Aorta (tissue), 5 donors: ENCODE results near the gene TOGARAM2. TPM values are rescaled to one million over a fixed set of nuclear protein-coding genes. Genes with fewer than 3 reads are reported as not detected.
"Not testable (repeated sequence)": the region's sequence is repeated elsewhere in the genome, so short reads cannot be mapped to it uniquely, and the experiment has no call there.

Source experiments
- ATAC-seq: fragments of 200-7000 bp; cut with Tn5 transposase; one replicate; pipeline ENCODE4 v1.9.1; 2022; ENCODE audit warnings: moderate library complexity; ENCODE audit not compliant: low FRiP score
- DNase-seq, 2 donors: peaks; one replicate each; pipeline ENCODE4 v3.0.0-alpha.2; 2020
- H3K27ac ChIP-seq, 2 donors: one replicate each; pipeline ENCODE4 v1.5.1; 2013; ENCODE audit warnings: low read length in 2 of 2, mild to moderate bottlenecking in 2 of 2, moderate library complexity in 2 of 2, control low read depth in 1 of 2, inconsistent platforms in 1 of 2, low read depth in 1 of 2
- H3K27me3 ChIP-seq, 2 donors: one replicate each; pipeline ENCODE4 v1.6.1; 2013; ENCODE audit warnings: control low read depth in 1 of 2, low read length in 1 of 2, mild to moderate bottlenecking in 1 of 2, moderate library complexity in 1 of 2; ENCODE audit not compliant: insufficient read depth in 2 of 2, control insufficient read depth in 1 of 2
- H3K36me3 ChIP-seq, 2 donors: one replicate each; pipeline ENCODE4 v1.6.1; 2013; ENCODE audit warnings: control low read depth in 1 of 2, low read length in 1 of 2, mild to moderate bottlenecking in 1 of 2; ENCODE audit not compliant: insufficient read depth in 2 of 2, control insufficient read depth in 1 of 2
- H3K4me1 ChIP-seq, 2 donors: one replicate each; pipeline ENCODE4 v1.6.1; 2013; ENCODE audit warnings: low read length in 2 of 2, control low read depth in 1 of 2, mild to moderate bottlenecking in 1 of 2, moderate library complexity in 1 of 2; ENCODE audit not compliant: insufficient read depth in 2 of 2, control insufficient read depth in 1 of 2
- H3K4me3 ChIP-seq, 2 donors: one replicate each; pipeline ENCODE4 v1.5.1; 2013; ENCODE audit warnings: low read length in 2 of 2, control low read depth in 1 of 2, mild to moderate bottlenecking in 1 of 2
- H3K9me3 ChIP-seq: one replicate; pipeline ENCODE4 v1.6.1; 2013; ENCODE audit warnings: mild to moderate bottlenecking, low read length; ENCODE audit not compliant: control insufficient read depth
- WGBS, 2 donors: extraction: QIAGEN DNeasy Blood & Tissue Kit; methylation state at CpG; one replicate each; pipeline ENCODE4 v1.1.7; 2013; 5-methylcytosine and 5-hydroxymethylcytosine counted together
- intact Hi-C, 2 donors: fragments of 100-400 bp; cut with DNase I; formaldehyde crosslinking; loops; one replicate each; pipeline versions ENCODE4 v1.14.2 to v1.15.0; 2022
- polyA plus RNA-seq, 2 donors: library from polyadenylated mRNA; stranded (reverse); fragments of 200-250 nt; gene quantifications; one replicate each; pipeline ENCODE4 v1.2.3, GENCODE V29; 2013
- total RNA-seq, 2 donors: library from RNA; stranded (reverse); fragmentation: NEBNext Ultra II Directional; extraction: Animal tissue kit (Norgen Biotek cat#: 25700); gene quantifications; one replicate each; pipeline ENCODE4 v1.2.1, GENCODE V29; 2021
- donor health status: healthy with polysubstance abuse.
- donor health status: Bipolar disorder and iron deficiency.
- donor health status: DM: no; HTN: no; CAD: no.
- donor health status: DM: no; HTN: no; CAD: no.
- donor health status: DM: yes; HTN: yes; CAD: no.

The TOGARAM2 gene
- total and polyA plus RNA-seq, 4 donors, result 0.50 to 2.2 (median 0.71) TPM

DNA sequence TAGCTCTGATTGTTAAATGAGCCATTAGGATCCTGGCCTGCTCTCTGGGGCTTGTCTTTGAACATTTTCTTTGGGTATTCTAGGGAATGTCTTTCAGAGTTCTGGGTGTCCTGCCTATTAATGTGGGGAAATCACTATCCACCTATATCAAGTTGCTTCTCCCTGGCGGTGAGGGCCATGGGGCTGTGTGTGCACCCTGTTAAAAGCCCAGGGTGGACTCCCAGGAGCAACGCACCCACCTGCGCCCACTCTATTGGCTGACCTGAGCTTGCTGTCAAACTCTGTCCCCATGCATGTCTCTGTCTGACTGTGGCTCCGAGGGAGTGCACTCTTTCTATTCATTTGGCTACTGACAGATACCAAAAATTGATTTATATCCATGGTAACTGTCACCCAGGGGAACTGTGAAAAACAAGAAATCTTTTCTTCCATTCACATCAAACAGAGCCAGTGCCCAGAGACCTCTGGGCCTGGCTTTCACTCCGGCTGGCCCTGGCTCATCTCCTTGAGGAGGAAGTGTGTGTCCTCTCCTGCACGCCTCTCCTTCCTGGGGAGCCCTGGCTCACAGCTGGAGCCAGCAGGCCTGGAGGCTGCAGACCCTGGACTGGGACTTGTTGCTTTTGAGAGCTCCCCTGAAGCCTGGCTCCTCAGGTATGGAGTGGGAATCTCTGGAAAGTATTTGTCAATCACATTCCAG, 10.5 kb upstream of the TOGARAM2 start:
- no peaks in the 10 kb centered on the region for H3K27me3 ChIP-seq
- H3K9me3 ChIP-seq, result peaks cover 2% of the 10 kb centered on the region
- intact Hi-C loops, result no loop called here
- H3K27ac ChIP-seq, result no peak overlapping the region
- 86 to 87% methylated on average over 6 of the region's 6 CpGs for WGBS, 2 donors
- no peak for DNase-seq
- H3K4me1 ChIP-seq, result no peaks in the 10 kb centered on the region
- H3K4me3 ChIP-seq, result no peak overlapping the region
- H3K36me3 ChIP-seq, result no peaks in the 10 kb centered on the region
- no peak for ATAC-seq

DNA sequence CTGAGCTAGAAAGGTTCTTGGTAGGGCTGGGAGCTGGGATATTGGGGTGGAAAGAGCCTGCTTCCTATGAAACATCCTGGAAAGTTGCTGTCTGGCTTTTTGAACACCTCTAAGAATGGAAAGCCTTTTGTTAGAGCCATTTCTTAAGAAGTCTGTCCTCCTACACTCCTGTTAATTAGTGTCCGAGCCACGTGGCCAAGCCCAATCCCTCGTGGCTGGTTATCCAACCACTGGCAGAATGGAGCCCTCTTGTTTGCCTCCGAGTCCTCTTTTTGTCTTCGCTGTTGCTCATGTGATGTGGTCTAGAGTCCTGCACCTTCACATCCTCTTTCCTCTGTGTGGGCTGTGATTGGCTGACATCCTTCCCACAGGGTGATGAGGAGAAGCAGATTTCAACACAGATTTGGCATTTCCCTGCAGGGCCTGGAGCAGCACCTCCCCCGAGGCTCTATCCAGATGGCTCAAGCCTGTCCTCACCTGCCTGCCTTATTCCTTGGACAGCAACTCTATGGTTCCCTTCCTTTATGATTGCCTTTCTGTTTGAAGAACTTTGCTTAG, 8.2 kb upstream of the TOGARAM2 start:
- Histone ChIP-seq H3K36me3 (no peaks in the 10 kb centered on the region), H3K9me3 (peaks cover 2% of the 10 kb centered on the region), H3K27me3 (no peaks in the 10 kb centered on the region), H3K4me3 (no peak overlapping the region), H3K4me1 (no peaks in the 10 kb centered on the region), H3K27ac (no peak overlapping the region)
- intact Hi-C loops, result no loop called here
- DNase-seq (no peak), ATAC-seq (no peak)
- WGBS, 2 donors, result 82 to 83% methylated on average over 6 of the region's 6 CpGs

DNA sequence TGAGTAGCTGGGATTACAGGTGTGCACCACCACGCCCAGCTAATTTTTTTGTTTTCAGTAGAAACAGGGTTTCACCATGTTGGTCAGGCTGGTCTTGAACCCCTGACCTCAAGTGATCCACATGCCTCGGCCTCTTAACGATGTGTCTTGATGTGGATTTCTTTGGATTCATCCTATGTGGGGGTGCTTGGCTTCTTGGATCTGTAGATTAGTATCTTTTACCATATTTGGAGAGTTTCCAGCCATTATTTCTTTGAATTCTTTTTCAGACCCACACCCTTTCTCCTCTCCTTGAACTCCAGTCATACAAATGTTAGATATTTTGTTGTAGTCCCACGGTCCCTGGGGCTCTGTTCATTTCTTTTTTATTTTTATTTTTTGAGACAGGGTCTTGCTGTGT, 6.8 kb upstream of the TOGARAM2 start:
- no peak for ATAC-seq
- WGBS, 2 donors, result 96 to 99% methylated on average over 4 of the region's 4 CpGs
- no peak for DNase-seq
- H3K4me3 ChIP-seq, result no peak overlapping the region
- no peaks in the 10 kb centered on the region for H3K36me3 ChIP-seq
- H3K4me1 ChIP-seq, result no peaks in the 10 kb centered on the region
- peaks cover 2% of the 10 kb centered on the region for H3K9me3 ChIP-seq
- intact Hi-C loops, result no loop called here
- H3K27me3 ChIP-seq, result no peaks in the 10 kb centered on the region
- no peak overlapping the region for H3K27ac ChIP-seq

DNA sequence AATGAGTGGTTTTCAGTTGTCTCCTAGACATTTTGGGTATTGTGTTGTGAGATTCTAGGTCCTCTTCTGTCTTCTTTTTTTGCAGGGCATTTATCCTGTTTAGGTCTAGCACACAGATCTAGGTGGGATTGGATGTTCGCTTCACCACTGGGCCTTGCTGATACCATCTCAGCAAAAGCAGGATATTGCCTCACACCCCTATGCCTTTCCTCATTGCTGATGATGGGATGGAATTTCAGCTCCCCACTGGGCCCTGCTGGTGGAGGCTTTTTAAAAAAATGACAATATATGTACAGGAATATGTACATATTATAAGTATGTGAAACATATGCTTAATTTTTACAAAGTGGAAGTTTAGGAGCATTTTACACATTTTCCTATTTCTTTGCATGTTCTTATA, 5.4 kb upstream of the TOGARAM2 start:
- no peak for ATAC-seq

DNA sequence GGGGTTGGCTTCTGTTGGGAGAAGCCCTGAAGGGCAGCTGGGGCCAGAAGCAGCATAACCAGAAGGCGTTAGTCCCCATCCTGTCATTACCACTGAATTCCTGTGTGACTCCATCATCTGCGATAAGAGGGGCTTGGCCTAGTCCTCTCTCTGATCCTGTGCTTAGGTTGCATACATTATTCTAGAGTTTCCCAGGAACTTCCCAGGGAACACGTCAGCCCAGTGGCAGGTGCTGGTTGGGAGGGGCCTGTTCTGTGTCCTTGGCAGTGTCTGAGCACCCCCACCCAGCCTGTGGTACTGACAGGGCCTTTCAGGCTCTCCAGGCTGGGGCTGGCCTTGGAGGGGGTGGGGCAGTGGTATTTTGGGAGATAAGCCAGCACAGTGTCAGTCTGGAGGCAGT, 4.5 kb upstream of the TOGARAM2 start:
- no peak for ATAC-seq
- H3K9me3 ChIP-seq, result peaks cover 2% of the 10 kb centered on the region
- no peaks in the 10 kb centered on the region for H3K36me3 ChIP-seq
- H3K27me3 ChIP-seq, result no peaks in the 10 kb centered on the region
- H3K4me3 ChIP-seq, result no peak overlapping the region
- no peaks in the 10 kb centered on the region for H3K4me1 ChIP-seq
- intact Hi-C loops, result no loop called here
- WGBS, 2 donors, result 87 to 93% methylated on average over 3 of the region's 3 CpGs
- no peak for DNase-seq
- no peak overlapping the region for H3K27ac ChIP-seq

More for the DNA sequence above, 5.4 kb upstream of the TOGARAM2 start:
- WGBS, 2 donors, result 92 to 100% methylated on average over 1 of the region's 1 CpG
- Histone ChIP-seq H3K4me1 (no peaks in the 10 kb centered on the region), H3K27me3 (no peaks in the 10 kb centered on the region), H3K4me3 (no peak overlapping the region), H3K36me3 (no peaks in the 10 kb centered on the region), H3K9me3 (peaks cover 2% of the 10 kb centered on the region), H3K27ac (no peak overlapping the region)
- no peak for DNase-seq
- intact Hi-C loops, result no loop called here

DNA sequence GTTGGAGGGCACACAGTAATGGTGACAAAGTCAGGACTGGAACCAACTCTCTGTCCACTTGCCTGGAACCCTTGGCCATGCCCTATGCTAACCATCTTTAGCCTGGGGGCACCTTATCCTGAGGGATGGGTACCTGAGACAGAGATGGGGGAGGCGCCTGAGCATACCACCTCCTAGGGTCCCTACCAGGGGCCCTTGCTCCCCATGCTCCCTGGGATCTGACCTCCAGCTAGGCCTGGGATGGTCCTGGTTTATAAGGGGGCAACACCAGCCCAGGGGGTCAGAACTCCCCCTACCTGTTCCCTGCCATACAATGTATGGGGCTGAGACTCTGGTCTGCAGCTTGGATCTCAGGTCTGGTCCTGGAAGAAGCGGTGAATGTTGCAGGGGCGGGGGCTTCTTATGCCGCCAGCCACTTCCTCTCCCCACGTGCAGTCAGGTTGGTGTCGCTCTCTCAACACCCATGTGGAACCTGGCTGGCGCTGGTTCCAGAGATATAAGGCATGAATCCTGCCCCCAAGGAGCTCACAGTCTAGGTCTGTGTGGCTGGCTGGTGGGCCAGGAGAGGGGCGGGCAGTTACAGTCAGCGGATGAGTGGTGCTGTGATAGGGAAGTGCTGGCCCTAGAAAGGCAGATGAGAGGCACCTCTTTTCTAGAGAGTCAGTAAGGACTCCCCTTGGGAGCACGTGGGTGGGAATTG, 3.8 kb upstream of the TOGARAM2 start:
- Histone ChIP-seq H3K36me3 (no peaks in the 10 kb centered on the region), H3K27me3 (no peaks in the 10 kb centered on the region), H3K9me3 (peaks cover 2% of the 10 kb centered on the region), H3K27ac (no peak overlapping the region), H3K4me1 (no peaks in the 10 kb centered on the region), H3K4me3 (no peak overlapping the region)
- WGBS, 2 donors, result 89 to 94% methylated on average over 10 of the region's 10 CpGs
- intact Hi-C loops, result no loop called here
- DNase-seq, result no peak
- peak; percentile 25 for ATAC-seq

DNA sequence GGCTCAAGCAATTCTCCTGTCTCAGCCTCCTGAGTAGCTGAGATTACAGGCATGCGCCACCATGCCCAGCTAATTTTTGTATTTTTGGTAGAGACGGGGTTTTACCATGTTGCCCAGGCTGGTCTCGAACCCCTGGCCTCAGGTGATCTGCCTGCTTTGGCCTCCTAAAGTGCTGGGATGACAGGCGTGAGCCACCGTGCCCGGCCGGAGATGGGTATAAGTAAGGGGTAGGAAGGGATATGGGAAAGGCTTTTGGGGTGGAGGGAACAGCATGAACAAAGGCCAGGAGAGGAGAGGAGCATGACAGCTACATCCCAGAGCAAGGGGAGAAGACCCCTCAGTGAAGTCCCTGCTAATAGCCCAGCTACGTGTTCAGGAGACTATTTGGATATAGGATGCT, 3.1 kb upstream of the TOGARAM2 start:
- H3K4me1 ChIP-seq, H3K27me3 ChIP-seq, ATAC-seq, H3K36me3 ChIP-seq, H3K9me3 ChIP-seq, H3K27ac ChIP-seq, H3K4me3 ChIP-seq, intact Hi-C loops, DNase-seq: not testable (repeated sequence)
- WGBS, 2 donors, result 91 to 93% methylated on average over 8 of the region's 8 CpGs

DNA sequence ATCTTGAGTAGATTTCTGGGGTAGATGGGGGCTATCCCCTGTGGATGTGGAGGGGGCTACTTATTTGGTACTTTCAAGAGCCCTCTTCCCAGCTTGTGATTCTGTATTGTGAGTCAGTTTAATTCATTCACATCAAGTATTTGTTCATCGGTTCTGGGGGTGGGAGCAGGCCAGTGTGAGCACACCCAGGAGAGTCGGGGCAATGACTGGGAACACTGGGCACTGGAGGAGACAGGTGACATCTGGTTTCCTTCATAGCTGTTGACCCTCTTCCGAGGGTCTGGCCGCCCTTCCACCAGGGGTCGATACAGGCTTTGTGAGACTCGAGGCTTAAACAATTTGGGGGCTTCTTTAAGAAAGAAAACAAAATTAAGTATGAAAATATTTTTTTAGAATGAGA, 2.5 kb upstream of the TOGARAM2 start:
- peak in 1 of 2 donors; percentile 28 for DNase-seq
- Histone ChIP-seq H3K4me3 (no peak overlapping the region), H3K27ac (no peak overlapping the region), H3K4me1 (no peaks in the 10 kb centered on the region), H3K9me3 (no peaks in the 10 kb centered on the region), H3K27me3 (no peaks in the 10 kb centered on the region), H3K36me3 (no peaks in the 10 kb centered on the region)
- WGBS, 2 donors, result 72 to 76% methylated on average over 6 of the region's 6 CpGs
- ATAC-seq, result no peak
- intact Hi-C loops, result no loop called here

DNA sequence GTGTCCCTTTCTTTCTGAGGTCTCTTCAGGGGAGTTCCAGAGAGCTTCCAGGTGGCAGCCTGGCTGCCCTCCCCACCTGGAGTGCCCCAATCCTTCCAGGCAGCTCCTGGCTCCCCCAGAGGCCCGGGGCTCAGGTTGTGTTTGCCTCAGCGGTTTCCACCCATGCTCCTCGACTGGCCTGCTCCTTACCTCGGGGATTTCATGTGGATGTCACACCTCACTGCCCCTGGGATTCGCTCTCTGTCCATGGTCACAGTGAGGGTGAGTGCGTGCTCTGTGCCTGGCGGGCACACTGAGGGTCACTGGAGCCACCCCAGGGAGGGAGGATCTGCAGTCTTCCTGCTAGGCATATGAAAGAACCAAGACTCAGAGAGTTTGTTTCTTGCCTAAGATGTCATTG, 2.1 kb upstream of the TOGARAM2 start:
- no peak overlapping the region for H3K4me3 ChIP-seq
- no peaks in the 10 kb centered on the region for H3K36me3 ChIP-seq
- H3K4me1 ChIP-seq, result no peaks in the 10 kb centered on the region
- H3K27ac ChIP-seq, result no peak overlapping the region
- ATAC-seq (no peak), DNase-seq (peak in 1 of 2 donors; percentile 64)
- no peaks in the 10 kb centered on the region for H3K27me3 ChIP-seq
- intact Hi-C loops, result no loop called here
- H3K9me3 ChIP-seq, result no peaks in the 10 kb centered on the region
- 65 to 78% methylated on average over 7 of the region's 7 CpGs for WGBS, 2 donors
